NCI-H1436 (cell line): Measurements from ENCODE around the gene ZNF300.
"Not testable (repeated sequence)": the region's sequence is repeated elsewhere in the genome, so short reads cannot be mapped to it uniquely, and the experiment has no call there.

Experiments used
- DNase-seq: peaks from one replicate; lab custom pipeline; 2025; lab: John Stamatoyannopoulos, UW

ZNF300 gene

GRCh38 chr5:150904479-150905311, at the start of gene ZNF300:
Gene ZNF300 (minus strand): TSS chr5:150904980. CDS start chr5:150903155, 1,825 bp downstream.
- peak; percentile 93 for DNase-seq

GRCh38 chr5:150948539-150948938, 43.8 kb upstream of the ZNF300 start:
- no peak for DNase-seq

DNA sequence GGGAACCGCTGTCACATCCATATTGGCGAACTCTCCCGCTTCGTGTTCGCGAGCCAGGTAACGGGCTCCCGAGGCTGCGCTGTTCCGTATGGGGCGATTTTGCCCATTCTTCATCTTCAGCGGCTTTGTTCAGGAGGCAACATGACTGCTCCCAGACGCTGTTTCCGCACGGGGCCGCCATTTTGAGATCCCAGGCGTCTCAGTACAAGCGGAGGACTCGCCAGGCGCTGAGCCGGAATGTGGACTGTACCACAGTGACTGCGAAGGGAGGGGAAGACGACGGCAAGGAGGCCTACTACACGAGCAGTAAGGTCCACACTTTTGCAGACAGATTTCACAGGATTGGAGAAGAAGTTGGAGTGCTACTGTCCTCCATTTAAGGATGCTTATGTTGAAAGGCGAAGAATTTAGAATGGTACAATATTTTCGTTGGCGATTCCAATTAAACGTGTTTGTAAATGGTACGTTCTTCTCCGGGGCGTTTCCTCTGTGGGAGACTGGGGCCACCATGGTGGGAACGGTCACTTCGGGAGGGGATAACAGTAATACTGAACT, 41.6 kb upstream of the ZNF300 start:
- no peak for DNase-seq

GRCh38 chr5:150945947-150946346, 41.2 kb upstream of the ZNF300 start:
- DNase-seq, result no peak

- DNase-seq, result no peak
These were observed 40.7 kb upstream of the ZNF300 start for GRCh38 chr5:150945486-150945885.

- DNase-seq, result no peak
These were observed 26.7 kb upstream of the ZNF300 start for GRCh38 chr5:150931368-150931965.

DNA sequence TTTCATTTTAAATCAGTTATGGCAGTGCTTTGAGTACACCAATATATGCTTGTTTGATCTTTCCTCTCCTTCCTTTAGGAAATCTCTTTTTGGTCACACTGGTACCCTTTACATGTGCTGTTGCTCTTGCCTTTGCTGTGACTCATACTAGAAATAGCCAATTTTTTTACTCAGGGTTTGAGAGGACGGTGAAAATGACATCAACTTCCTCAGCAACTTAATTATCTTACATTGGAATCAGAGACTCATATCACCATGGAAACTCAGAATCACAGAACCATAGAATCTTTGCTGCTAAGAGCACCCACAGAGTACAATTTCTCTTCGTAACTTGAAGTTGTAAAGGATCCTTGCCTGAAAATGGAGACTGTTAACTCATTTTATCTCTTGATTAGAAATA, 13.8 kb upstream of the ZNF300 start:
- no peak for DNase-seq

- no peak for DNase-seq
These were observed 7.6 kb upstream of the ZNF300 start for GRCh38 chr5:150912312-150912814.

DNA sequence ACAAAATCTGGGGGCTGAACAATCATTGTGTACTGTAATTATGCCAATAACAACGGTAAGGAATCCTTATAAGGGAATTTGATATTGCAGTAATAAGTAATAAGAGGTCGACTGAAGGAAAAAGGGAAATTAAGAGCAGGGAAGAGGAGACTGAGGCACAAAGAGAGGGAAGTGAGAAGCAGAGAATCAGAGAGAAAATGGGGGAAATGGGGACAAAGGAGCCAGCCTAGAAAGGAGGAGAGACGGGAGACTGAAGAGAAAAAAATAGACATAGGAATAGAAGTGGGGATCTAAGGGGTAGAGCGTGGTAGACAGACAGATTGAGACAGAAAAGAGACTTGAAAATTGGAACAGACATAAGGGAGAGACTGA, 518 bp upstream of the ZNF300 start:
- DNase-seq, result no peak

- no peak for DNase-seq
These were observed 3.3 kb downstream of the ZNF300 start for GRCh38 chr5:150901446-150901845.

GRCh38 chr5:150895431-150896428, 9.1 kb downstream of the ZNF300 start:
- DNase-seq, result no peak

- DNase-seq, result no peak
These were observed 25.4 kb downstream of the ZNF300 start for GRCh38 chr5:150879358-150879757.

DNA sequence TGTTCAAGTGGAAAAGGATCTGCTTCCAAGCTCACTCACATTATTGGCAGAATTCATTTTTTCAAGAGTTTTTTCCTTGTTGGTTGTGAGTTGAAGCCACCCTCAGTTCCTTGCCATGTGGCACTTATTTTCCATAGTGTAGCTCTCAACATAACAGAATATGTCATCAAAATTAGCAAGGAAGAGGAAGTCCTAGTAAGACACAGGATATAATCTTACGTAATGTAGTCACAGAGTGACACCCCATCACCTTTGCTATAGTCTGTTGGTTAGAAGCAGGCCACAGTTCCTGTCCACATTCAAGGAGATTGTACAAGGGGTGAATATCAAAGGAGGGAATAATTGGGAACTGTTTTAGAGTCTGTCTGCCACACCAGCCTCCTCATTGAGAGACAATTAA, 42.7 kb downstream of the ZNF300 start:
- DNase-seq, result no peak

- no peak for DNase-seq
These were observed 44.4 kb downstream of the ZNF300 start for GRCh38 chr5:150860246-150860821.

GRCh38 chr5:150856700-150857099, 48.1 kb downstream of the ZNF300 start:
- not testable (repeated sequence) for DNase-seq

- no peak for DNase-seq
These were observed 51.2 kb downstream of the ZNF300 start for GRCh38 chr5:150853561-150853960.

DNA sequence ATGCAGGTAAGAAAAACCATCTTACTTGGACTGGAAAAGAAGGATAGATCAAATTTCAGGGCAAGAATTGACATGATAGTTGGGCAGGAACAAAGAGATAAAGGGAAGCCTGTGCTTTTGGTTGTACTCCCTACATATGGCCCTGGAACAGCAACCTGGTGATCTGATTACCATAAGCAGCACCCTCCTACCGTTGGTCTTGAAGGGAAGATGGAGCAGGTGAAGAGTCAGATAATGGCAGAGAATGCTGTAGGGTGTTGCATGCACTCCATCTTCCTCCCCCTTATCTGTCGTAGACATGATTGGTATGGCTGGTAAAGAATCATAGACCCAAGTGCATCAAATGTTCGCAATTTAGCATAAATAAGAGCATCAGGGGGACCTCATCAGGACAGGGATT, 53.7 kb downstream of the ZNF300 start:
- no peak for DNase-seq

- no peak for DNase-seq
These were observed 56.5 kb downstream of the ZNF300 start for GRCh38 chr5:150848271-150848670.

DNA sequence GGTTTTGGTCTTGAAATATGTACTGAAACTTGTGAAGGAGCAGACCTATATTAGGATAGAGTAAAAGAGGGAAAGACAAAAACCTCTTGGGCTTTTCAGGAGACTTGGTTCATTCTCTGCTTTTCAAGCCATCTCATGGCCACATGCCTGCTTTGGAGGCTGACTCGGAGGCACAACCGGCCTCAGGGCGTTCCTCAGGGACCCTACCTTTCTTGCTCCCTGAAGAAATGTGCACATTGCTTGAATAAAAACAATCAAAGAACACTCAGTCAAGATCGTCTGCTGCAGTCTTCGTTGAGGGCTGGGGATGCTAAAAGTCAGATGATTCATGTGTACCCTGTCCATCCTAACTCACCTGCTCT, 57.5 kb downstream of the ZNF300 start:
- DNase-seq, result no peak

DNA sequence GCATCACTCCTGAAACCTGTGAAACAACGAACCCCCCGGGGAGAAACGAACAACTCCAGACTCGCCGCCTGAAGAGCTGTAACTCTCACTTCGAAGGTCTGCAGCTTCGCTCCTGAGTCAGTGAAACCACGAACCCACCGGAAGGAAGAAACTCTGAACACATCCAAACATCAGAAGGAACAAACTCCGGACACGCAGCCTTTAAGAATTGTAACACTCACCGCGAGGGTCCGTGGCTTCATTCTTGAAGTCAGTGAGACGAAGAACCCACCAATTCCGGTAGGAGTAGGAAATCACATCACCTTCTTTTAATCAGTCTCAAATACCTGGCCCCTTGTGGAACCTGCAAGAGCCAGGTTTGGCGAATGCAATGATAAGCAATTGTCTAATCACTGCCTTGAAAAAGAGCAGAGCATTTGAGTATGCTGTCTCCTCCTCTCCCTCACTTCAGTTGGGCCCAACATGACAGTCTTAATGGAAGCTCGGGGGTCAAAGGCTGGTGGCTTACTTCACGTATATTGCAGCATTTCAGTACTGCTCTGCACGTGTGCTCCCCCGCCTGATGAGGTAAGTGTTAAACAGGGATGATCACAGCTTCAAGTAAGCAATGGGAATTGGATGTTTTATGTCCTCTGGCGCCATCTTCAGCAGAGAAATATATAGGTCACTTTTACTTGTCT, 58.0 kb downstream of the ZNF300 start:
- peak; percentile 64 for DNase-seq

DNA sequence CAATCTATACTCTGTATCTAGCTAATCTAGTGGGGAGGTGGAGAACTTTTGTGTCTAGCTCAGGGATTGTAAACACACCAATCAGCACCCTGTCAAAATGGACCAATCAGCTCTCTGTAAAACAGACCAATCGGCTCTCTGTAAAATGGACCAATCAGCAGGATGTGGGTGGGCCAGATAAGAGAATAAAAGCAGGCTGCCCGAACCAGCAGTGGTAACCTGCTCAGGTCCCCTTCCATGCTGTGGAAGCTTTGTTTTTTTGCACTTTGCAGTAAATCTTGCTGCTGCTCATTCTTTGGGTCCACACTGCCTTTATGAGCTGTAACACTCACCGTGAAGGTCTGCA, 58.5 kb downstream of the ZNF300 start, which contains the start of gene IRGM:
Gene IRGM, plus strand, starts transcription at position 214 of the 346 bp plus-strand sequence. CDS start 1,603 bp downstream, outside the sequence.
- DNase-seq, result not testable (repeated sequence)
